ENCODE results near the gene SUPT20HL1.

GRCh38 chrX:24314019-24314635 lies 46.3 kb upstream of the SUPT20HL1 start, which contains the start of gene SUPT20HL2:
- TF ChIP-seq CTCF (IDR thresholded peaks at IDR 0.05 in 8 of 11, conservative IDR thresholded peaks at IDR 0.05 in 3 of 11) (no peak), POLR2A (IDR thresholded peaks at IDR 0.05) (no peak), POLR2AphosphoS5 (IDR thresholded peaks at IDR 0.05) (no peak)

Measured in spleen (tissue), 7 donors.